Dermis blood vessel endothelial cell (primary cell): ENCODE measurements around the gene GLG1. TPM values are rescaled to one million over a fixed set of nuclear protein-coding genes. Genes with fewer than 3 reads are reported as not detected.
"Not testable (repeated sequence)": the region's sequence is repeated elsewhere in the genome, so short reads cannot be mapped to it uniquely, and the experiment has no call there.

Experiments used
- DNase-seq: peaks from one replicate; pipeline ENCODE4 v3.0.0; 2010
- total RNA-seq: library from RNA; depleted of rRNA; stranded (reverse); fragments of >200 nt; gene quantifications from 2 replicates; pipeline ENCODE4 v1.2.3, GENCODE V29; 2014

The GLG1 gene
- total RNA-seq, 1 donor from 2014 or later = 104 TPM

DNA sequence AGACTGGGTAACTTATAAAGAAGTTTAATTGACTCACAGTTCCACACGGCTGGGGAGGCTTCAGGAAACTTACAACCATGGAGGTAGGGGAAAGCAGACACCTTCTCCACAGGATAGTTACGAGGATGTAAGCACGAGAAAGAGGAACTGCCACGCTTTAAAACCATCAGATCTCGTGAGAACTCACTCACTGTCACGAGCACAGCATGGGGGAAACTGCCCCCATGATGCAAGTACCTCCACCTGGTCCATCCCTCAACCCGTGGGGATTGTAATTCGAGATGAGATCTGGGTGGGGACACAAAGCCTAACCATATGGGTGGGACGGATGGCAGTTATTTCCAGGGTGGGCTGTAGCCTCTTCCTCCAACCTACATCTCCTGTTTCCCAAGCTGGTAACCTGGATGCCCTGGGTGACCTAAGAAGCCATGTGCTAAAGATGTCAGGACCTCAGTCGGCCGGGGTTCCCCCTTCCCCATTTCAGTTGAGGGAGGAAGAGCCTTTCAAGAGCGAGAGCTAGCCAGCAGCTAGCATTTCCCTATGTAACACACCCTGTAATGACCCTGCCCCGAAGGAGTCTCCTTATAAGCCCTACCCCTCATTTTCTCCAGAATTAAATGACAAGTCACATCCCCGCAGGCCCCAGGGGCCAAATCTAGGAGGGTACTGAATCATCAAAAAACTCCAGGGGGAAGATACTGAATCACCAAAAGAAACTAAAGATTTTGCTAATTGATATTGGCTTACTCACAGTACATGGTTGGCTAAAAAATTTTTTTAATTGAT, 202.6 kb downstream of the GLG1 start:
- not testable (repeated sequence) for DNase-seq

DNA sequence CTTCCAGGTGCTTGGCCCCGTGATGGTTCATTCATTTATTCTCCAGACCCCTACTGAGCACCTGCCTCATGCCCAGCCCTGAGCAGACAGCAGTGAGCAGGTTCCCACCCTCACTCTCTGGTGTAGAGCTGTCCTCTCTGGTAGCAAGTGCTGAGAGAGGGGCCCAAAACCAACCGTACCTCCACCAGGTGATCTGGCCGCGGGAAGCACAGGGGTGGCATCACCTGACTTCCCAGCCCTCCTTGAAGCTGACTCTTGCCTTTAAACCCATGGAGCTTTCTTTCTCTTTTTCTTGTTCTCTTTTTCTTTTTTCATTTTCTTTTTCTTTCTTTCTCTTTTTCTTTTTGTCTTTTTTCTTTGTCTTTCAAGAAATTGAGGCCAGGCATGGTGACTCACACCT, 206.7 kb downstream of the GLG1 start:
- not testable (repeated sequence) for DNase-seq

DNA sequence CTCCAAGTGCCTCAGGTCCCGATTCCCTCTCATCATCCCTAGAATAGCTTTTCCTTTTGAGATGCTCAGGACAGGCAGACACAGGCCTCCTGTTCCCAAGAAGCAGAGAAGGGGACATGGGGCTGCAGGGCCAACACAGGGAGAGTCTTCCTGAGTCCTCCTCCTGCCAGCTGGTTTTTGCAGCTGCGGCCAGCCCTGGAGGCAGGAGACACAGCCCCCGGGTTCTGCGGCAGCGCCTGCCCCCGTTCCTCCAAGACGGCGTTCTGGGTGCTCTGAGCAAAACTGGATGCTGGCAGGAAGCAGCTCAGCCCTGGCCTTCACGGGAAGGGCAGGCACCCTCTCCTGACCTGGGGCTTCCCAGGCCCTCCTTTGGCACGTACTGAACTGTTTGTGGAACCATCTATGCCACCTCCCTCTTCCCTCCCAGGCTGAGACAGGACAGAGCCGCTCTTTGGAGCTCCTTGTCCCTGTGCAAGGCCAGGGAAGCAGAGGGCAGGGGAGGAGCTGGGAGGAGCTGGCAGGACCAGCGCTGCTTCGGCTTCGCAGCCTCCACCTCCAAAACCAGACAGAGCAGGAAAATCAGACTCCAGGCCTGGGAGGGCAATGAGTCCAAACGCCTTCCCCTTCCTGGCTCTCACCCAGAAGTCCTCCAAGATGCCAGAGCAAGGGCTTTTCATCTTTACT, 208.6 kb downstream of the GLG1 start:
- not testable (repeated sequence) for DNase-seq

Other genes with a start within 250 kb of the GLG1 start
- gene NPIPB15, start 230.8 kb downstream of the GLG1 start, total RNA-seq = not detected in 2 replicates
- not detected in 2 replicates for gene CLEC18B, start 185.6 kb downstream of the GLG1 start, total RNA-seq
- 19.4 and 32.3 TPM in 2 replicates for gene RFWD3, start 59.8 kb upstream of the GLG1 start, total RNA-seq
- 21.8 and 35.3 TPM in 2 replicates for gene MLKL, start 93.7 kb upstream of the GLG1 start, total RNA-seq
- not detected in 2 replicates for gene FA2H, start 167.7 kb upstream of the GLG1 start, total RNA-seq